Stimulated activated CD4-positive, alpha-beta T cell treated with anti-CD3 and anti-CD28 coated beads, Interleukin-15, amount 100 ng/mL, for 1 hour (primary cell): ENCODE measurements around the gene FGD4.
"Not testable (repeated sequence)": the region's sequence is repeated elsewhere in the genome, so short reads cannot be mapped to it uniquely, and the experiment has no call there.

Experiments
- DNase-seq, 2 donors: peaks; one replicate each; pipeline ENCODE4 v3.0.0-alpha.2; 2020; ENCODE audit warnings: low read depth in 1 of 2, low spot score in 1 of 2

FGD4 gene

DNA sequence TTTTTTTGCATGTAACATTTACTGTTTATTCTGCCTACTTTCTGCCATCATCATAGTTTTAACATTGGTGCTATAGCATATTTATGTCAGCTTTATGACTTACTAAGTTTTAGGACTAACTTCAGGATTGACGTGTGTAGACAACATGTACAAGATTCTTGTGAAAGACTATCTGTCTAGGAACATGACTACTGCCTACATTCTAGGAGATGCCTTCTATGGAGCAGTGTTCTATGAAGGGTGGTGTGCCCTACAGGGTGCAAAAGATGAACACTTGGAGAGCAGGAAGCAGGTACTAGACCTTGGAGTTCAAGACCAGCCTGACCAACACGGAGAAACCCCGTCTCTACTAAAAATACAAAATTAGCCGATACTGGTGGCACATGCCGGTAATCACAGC, 118.6 kb downstream of the FGD4 start:
- DNase-seq, result no peak

DNA sequence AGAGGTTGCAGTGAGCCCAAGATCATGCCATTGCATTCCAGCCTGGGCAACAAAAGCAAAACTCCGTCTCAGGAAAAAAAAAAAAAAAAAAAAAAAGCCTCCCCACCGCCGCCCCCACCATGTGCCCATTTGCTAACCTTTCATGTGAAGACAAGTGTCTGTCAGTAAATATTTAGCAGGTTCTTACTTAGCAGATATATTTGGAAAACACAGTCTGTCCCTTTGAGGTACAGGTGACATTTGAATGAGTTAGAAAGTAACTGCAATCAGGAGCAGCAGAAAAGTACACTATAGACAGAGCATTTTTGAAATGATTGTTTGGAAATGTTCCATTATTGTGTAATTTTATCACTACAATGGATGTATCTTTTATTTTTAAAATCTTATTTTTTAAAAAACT, 119.7 kb downstream of the FGD4 start:
- no peak for DNase-seq

DNA sequence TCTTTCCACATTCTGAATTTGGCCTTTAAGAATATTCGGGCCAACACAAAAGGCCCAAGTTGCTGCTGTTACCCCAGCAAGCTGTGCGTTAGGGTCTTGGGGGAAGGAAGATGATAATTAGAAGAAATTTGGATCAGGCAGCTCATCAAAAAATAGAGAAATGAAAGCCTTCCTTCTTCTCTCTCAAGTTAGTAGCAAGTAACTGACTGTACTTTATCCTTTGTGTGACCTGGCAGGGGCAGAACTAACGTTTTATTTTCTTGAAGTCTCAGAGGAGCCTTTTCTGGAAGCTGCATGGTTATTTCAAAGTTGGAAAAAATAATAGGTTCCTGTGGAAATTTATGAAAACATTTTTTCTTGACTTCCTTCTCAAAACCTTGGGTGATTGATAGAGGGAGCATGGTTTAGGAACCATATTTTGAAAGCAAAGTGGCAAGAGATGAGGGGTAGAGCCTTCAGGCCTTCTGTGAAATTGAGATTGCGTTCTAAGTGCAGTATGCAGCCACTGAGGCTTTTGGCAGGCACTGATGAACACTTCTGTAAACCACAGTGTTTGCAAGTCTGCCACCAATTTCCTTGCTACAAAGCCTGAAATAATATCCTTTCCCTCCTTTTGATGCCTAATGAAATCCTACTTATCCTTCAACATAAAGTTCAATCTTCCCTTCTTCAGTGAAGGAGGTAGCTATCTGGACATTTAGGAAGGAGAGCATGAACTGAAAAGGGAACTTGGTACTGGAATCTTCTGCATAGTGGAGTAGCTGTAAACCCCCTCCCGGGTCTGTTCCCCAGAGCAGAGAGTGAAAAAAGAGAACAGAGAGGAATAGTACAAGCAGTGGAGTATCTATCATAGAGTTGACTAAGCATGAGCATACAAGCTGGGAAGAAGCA, 123.2 kb downstream of the FGD4 start:
- DNase-seq, result no peak

DNA sequence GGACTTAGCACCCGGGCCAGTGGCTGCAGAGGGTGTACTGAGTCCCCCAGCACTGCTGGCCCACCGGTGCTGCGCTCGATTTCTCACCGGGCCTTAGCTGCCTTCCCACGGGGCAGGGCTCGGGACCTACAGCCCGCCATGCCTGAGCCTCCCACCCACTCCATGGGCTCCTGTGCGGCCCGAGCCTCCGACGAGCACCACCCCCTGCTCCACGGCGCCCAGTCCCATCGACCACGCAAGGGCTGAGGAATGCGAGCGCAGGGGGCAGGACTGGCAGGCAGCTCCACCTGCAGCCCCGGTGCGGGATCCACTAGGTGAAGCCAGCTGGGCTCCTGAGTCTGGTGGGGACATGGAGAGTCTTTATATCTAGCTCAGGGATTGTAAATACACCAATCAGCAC, 126.4 kb downstream of the FGD4 start:
- DNase-seq, result not testable (repeated sequence)

DNA sequence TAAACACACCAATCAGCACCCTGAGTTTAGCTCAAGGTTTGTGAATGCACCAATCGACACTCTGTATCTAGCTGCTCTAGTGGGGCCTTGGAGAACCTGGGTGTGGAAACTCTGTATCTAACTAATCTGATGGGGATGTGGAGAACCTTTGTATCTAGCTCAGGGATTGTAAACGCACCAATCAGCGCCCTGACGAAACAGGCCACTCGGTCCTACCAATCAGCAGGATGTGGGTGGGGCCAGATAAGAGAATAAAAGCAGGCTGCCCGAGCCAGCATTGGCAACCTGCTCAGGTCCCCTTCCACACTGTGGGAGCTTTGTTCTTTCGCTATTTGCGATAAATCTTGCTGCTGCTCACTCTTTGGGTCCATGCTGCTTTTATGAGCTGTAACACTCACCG, 127.0 kb downstream of the FGD4 start:
- not testable (repeated sequence) for DNase-seq

DNA sequence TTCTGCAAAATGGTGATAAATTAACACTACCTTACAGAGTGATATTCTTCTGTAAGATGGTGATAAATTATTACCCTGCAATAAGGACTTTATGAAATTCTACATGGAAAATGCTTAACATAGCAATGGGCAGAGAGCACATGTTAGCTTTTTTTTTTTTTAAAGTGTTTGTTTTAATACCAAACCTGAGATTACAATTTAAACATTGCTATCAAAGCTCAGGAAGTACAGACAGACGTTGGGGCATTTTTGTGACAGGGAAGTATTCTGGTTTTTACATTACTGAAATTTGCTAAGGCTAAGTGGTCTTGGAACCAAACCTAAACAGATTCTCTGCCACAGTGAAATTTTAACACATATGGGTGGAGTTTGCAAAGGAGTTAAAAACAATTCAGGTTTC, 133.1 kb downstream of the FGD4 start:
- DNase-seq, result no peak

DNA sequence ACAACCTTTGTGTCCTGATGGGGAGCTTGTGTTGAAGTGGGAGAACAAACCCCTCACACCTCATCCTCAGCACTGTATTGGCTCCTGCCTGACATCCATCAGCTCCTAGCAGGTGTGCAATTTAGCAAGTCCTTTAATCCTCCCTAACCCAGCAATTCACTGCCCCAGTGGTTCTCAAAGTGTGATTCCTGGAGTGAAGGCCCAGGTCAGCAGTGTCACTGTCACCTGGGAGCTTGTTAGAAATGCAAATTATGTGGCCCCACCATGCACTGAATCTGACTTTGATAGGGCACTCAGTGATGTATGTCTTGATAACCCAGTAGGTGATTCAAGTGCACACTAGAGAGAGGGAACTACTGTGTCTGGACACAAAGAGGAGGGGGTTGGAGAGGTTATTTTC, 133.6 kb downstream of the FGD4 start:
- DNase-seq, result no peak

DNA sequence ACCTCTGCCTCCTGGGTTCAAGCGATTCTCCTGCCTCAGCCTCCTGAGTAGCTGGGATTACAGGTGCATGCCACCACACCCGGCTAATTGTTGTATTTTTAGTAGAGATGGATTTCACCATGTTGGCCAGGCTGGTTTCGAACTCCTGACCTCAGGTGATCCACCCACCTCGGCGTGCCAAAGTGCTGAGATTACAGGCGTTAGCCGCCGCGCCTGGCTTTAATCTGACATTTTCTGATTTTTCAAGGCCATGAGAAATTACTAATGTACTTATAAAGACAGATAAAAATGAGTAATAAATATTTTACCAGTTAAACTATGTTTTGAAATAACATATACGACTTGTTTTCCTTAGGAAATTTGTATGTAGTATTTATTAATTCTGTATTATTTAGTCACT, 134.1 kb downstream of the FGD4 start:
- DNase-seq, result not testable (repeated sequence)

DNA sequence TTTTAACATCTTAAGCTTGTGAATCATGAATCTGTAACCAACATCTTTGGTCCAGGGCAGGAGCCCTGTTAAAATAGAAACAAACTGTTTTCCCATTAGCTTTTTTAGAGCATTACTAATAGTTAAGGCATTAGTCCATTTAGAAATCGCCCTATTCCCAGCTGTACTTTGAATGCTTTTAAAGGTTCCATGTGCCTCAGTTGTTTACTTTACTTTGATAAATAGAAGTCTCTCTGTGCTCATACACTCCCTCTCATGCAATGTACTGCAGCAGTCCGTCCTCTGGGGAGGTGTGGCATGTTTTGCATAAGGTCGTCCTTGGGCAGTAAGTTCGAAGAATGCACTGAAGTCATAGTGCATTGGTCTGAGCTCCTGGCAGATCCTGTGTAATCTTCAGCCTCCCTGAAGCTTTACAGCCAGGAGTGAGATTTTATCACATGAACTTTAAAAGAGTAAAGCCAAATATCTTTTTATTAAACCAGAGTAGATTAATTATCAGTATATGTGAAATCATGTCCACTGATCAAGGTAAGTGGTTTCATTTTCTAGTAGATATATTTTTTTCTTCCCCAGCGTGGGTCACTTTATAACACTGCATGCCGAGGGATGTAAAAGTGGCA, 134.7 kb downstream of the FGD4 start:
- no peak for DNase-seq

DNA sequence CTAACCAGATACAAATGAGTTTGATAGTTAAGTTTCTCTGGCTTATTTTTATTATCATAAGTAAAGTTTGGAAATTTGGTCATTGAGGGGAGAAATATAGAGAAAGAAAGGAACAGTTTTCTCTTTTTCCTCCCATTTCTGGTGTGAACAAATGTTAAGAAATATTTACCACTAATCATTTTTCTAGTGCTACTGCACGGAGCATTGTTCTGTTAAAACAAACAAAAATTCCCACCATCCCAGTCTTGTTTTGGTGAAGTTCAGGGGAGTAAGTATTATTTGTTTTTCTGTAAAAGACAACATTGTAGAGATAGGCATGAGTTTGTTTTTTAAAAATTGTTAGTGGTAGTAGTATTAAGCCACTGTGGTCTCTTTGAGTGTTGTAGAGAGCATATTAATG, 135.3 kb downstream of the FGD4 start:
- DNase-seq, result no peak

DNA sequence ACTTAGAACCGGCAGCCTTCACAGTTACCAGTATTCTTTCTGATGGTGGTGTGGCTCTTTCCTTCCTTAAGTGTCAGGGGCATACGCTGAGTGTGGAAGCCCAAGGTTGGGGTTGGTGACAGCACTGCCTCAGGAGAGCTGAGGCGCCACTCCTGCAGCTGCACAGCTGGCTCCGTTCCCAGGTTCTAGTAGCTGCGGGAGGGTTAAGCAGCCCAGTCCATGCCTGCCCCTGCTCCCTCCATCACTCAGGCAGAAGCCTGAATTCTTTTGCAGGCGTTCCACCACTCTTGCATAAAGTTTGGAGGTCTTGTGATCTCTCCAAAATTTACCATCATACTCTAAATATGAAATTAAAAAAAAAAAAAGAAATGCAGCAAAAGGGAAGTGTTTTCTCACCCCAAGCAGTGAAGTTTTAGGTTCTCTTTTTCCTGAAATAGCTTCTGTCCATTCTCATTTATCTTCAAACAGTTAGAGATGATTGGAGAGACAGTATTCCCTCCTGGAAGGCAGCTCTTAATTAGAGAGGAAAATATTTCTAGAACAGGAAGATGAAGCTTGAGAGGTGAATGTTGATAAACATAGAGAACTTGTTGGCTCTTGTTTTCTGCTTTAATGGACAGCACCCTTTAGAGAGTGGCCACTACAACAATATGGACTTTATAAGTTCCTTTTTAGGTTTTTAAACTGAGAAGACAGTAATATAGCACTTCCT, 136.1 kb downstream of the FGD4 start:
- no peak for DNase-seq

DNA sequence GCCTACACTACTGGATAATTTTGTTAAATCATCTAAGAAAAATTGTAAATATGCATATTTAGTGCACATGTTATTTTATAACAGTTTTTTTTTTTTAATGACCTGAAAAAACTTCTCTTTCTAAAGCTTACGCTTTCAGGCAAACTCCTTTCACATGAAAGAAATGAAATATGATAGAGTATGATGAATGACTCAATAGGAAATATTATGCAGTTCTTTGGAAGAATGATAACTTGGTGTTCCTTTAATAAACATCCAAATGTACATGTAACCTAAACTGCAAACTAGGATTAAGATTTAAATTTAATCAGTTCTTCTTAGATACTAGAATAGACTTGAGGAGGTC, 136.6 kb downstream of the FGD4 start:
- no peak for DNase-seq

DNA sequence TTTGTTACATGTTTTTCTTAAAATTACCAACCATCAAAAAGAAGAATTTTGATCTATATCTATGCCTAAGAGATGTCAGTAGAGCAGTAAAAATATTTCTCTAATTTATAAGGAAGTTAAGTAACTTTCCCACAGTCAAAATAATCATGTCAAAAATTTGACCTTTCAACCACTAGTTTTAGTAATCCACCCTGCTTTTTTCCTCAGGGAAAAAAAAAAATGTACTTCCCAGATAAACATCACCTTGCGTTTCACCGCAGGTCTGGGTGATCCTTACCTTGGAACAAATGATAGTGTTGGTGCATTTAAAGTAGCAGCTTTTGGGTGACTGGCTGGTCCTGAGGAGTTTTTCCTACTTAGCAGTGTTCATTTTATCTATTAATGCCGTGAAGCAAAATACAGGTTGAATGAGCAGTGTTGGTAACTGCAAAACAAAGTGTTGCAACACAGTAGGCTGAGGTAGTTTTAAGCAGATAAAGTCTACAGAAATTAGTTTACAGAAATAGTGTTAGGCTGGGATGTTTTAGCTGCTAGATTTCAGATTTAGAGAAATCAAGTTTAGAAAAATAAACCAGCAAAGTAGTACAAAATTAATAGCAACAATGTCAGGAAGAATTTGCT, 142.5 kb downstream of the FGD4 start:
- DNase-seq, result no peak

DNA sequence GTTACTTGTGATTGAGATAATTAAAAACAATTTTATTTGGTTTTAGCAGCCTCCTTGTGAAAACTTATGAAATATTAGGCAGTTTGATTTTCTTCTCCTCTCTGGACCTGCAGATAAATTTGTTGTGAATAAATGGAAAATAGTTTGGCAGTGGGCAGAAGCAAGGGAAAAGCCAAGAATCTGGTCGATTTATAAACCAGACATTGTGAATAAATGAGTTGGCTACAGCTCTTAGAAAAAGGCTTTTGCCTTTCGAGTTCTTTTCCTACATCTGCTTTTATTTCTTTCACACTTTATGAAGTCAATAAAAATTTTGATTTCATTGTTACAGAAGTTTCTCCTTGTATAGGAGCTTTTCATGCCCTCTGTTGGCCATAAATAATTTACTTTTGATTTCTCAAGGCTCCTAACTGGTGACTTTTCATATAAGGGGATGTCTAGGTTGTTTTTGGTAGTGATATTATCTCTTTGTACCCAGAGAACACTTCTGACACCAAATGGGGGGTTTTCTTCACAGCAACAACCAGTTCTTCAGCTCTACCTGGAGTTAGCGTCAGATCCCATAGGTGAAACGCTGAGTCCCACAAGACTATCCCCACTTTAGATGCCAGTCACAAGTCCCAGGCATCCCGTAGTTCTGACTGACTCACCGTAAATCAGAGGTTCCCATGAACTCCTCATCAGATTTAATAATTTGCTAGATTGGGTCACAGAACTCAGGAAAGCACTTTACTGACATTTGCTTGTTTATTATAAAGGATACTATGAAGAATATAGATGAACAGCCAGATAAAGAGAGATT, 143.3 kb downstream of the FGD4 start:
- DNase-seq, result no peak

DNA sequence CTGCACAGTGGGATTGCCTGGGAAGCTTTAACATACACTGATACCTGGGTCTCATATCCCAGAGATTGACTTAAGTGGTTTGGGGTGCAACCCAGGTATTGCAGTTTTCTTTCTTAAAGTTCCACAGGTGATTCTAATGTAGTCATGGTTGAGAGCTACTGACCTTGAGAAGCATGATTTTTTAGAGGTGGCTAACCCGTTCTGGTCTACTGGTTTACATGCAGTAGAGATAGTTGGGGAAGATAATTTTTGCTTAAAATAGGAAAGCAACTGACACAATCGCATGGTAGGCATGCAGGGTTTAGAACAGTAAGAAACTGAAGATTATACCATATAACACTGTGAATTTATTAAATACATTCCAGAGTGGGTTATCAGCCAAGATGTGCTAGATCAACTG, 145.5 kb downstream of the FGD4 start:
- no peak for DNase-seq

DNA sequence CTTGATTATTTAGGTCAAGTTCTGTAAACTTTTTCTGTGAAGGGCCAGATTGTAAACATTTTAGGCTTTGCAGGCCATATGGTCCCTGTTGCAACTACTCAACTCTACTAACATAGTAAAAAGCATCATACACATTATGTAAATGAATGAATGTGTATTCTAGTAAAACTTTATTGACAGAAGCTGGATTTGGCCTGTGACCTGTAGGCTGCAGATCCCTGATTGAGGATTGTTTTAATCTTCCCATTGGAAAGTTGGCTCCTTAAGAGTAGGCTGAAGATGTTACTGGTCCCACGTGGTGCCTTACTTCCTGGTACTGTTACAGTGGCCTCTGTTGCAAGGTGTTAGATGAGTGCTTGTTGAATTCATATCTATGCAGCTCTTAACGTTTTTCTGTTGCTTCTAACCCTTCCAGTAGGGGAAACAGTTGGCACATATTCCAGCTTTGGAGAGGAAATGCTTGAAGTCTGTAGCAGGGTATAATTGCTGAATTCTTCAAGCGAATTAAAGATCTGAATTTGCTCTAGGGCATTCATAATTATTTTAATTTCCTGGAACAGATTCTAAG, 146.1 kb downstream of the FGD4 start:
- DNase-seq, result no peak

DNA sequence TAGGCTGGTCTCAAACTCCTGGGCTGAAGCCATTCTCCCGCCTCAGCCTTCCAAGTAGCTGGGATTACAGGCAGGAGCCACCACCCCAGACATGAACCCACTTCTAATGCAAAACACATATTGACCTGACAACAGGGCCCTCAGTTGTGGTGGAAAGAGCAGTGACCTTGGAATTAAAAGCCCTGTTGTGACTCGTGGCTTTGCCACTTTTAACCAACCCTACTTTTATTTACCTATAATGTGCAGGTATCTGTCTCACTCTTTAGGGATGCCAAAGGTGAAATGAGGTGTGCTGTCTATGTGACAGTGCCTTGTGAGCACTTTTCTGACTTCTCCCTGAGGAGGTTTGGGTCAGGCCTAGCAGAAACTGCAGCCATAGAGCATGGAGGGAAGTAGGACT, 146.9 kb downstream of the FGD4 start:
- no peak for DNase-seq

DNA sequence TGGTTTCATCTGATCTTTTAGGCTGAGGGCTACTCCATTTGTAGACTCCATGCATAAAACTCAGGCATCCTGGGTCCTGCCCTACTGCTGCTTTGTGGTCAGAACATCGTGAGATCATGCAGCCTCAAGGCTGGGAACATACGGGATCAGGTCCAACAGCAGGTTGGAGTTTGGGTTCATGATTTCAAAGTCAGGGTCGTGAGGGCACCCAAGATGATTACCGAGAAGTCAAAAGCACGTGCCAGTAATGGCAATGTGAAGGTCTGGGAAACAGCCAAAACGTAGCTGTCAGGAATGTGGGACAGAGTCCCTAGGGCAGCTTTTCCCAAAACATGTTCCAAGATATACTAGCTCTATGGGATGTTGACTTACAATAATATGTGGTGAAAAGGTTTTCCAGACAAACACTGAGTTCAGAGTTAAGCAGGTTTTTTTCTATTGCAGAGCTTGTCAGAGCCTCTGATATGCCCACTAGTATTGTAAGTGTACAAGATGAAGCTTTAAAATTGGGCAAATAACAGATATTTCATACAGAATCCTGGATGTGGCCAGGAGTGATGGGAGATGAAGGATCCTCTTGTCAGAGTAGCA, 149.4 kb downstream of the FGD4 start:
- no peak for DNase-seq

DNA sequence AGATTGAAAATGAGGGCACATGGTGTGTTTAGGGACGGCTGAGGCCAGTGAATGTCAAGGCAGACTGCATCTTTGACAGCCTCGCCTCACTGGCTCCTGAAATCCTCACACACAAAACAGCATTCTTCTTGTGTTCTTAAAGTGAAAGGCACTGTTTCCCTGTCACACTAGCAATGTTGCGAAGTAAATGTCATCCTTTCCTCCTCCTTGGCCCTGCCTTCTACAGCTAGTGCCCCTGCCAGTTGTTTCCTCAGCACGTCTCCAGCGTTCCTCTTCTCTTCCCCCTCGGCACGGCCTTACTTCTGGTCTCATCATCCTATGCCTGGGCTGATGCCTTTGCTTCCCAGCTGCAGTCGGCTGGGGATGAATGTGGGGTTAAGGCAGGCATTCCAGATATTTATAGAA, 150.3 kb downstream of the FGD4 start:
- DNase-seq, result no peak

DNA sequence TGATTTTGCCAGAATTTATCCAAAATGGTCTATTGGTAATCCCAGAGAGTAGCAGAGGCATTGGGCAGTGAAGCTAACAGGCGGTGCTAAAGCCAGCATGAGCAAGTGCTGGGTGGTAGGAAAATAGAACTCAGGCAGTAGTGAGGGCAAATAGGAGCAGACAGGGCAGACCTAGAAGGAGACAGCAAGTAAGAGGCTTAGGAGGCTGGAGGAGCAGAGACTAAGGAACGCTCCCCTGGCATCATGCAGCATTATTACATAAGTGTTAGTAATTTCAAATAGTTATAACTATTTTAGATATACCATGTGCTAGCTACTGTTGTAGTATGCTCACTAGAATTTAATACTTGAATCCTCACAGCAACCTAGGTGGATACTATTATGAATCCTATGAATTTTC, 151.7 kb downstream of the FGD4 start:
- no peak for DNase-seq
